Fibroblast of mammary gland (primary cell): ENCODE measurements around the gene CREG1.
"Not testable (repeated sequence)": the region's sequence is repeated elsewhere in the genome, so short reads cannot be mapped to it uniquely, and the experiment has no call there.

Source experiments
- DNase-seq: peaks from one replicate; pipeline ENCODE4 v3.0.0-alpha.2; 2010; ENCODE audit warnings: low read depth
- H3K4me3 ChIP-seq: 2 replicates; pipeline ENCODE4 v1.5.1; 2011; ENCODE audit warnings: low read depth, mild to moderate bottlenecking, low read length, moderate library complexity; ENCODE audit not compliant: control insufficient read depth
- TF ChIP-seq, protein P1 (sequence below): conservative IDR thresholded peaks from 2 replicates; pipeline ENCODE4 v1.5.1; 2011; ENCODE audit warnings: low read depth, low read length, inconsistent platforms; ENCODE audit not compliant: control insufficient read depth, insufficient read depth

Gene CREG1

DNA sequence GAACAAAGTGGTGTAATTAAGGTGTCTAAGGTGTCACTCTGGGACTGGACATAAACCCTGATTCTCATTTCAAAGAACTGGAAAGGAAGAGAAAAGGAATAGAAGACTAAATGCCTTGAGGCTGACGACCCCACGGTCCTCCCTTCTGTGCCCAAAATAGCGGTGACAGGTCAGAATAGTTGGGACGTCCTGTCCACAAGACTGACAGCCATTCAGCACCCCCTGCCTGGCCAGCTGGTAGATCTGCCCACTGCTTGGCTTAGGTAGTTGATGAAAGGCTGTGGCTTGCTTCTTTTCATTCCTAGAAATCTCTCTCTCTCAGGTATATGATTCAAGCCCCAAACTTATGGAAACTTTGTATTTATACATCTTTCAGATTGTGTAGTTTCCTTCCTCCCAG lies 26.4 kb upstream of the CREG1 start:
- no peak overlapping the region for H3K4me3 ChIP-seq
- TF ChIP-seq, protein P1, sequence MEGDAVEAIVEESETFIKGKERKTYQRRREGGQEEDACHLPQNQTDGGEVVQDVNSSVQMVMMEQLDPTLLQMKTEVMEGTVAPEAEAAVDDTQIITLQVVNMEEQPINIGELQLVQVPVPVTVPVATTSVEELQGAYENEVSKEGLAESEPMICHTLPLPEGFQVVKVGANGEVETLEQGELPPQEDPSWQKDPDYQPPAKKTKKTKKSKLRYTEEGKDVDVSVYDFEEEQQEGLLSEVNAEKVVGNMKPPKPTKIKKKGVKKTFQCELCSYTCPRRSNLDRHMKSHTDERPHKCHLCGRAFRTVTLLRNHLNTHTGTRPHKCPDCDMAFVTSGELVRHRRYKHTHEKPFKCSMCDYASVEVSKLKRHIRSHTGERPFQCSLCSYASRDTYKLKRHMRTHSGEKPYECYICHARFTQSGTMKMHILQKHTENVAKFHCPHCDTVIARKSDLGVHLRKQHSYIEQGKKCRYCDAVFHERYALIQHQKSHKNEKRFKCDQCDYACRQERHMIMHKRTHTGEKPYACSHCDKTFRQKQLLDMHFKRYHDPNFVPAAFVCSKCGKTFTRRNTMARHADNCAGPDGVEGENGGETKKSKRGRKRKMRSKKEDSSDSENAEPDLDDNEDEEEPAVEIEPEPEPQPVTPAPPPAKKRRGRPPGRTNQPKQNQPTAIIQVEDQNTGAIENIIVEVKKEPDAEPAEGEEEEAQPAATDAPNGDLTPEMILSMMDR: no peak
- no peak for DNase-seq

DNA sequence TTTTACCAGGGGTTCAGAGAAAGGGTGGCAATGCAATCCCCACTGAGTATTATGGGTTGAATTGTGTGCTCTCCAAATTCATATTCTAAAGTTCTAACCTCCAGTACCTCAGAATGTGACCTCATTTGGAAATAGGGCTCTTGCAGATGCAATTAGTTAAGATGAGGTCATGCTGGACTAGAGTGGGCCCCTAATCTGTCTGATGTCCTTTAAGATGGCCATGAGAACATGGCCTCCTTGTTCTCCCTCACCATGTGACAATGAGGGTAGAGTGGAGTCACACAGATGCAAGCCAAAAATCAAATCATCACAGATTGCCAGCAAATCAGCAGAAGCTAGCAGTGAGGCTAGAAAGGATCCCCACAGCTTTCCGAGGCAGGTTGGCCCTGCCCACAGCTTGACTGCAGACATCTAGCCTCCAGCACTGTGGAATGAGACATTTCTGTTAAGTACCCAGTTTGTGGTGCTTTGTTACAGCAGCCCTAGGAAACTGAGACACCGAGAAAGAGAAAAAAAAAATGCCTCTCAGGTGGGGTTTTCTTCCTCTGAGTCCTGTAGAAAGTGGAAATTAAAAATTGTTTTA lies 25.5 kb upstream of the CREG1 start:
- TF ChIP-seq, protein P1: no peak
- H3K4me3 ChIP-seq: no peak overlapping the region

DNA sequence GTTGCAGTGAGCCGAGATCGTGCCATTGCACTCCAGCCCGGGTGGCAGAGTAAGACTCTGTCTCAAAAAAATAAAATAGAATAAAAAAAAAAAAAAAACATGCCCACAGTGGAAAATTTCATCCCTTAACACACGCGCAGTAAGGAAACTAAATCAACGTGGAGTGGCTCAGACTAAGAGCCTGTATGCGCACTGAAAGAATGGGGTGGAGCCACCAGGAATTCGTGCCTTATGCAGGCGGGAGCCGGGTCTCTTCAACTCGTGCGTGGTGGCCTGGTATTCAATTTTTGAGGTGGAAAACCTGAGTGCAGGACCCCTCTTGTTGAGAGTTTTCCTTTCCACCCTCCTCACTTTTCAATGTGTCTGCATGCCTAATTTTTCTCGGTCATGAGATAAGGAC lies 22.1 kb upstream of the CREG1 start:
- no peak overlapping the region for H3K4me3 ChIP-seq
- DNase-seq: no peak
- TF ChIP-seq, protein P1: no peak

More for the DNA sequence above, 25.5 kb upstream of the CREG1 start:
- DNase-seq: no peak

DNA sequence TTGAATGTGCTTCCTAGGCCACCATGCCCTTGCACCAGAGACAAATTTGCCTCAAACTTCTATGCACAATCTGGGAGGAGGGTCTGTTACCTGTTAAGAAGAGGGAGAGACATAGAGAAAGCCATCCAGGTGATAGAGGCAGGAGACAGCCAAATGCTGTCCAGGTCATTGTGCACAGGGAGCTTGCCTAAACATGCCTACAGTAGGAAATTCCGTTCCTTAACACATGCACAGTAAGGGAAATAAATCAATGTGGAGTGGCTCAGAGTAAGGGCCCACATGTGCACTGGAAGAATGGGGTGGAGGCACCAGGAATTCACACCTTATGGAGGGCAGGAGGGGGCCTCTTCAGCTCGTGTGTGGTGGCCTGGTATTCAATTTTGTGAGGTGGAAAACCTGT lies 19.5 kb upstream of the CREG1 start:
- no peak for DNase-seq
- TF ChIP-seq, protein P1: no peak
- no peak overlapping the region for H3K4me3 ChIP-seq

DNA sequence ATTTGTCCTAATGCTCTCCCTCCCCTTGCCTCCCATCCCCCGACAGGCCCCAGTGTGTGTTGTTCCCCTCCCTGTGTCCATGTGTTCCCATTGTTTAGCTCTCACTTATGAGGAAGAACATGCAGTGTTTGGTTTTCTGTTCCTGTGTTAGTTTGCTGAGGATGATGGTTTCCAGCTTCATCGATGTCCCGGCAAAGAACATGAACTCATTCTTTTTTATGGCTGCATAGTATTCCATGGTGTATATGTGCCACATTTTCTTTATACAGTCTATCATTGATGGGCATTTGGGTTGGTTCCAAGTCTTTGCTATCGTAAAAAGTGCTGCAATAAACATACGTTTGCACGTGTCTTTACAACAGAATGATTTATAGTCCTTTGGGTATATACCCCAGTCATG lies 17.1 kb upstream of the CREG1 start:
- DNase-seq, H3K4me3 ChIP-seq: not testable (repeated sequence)

DNA sequence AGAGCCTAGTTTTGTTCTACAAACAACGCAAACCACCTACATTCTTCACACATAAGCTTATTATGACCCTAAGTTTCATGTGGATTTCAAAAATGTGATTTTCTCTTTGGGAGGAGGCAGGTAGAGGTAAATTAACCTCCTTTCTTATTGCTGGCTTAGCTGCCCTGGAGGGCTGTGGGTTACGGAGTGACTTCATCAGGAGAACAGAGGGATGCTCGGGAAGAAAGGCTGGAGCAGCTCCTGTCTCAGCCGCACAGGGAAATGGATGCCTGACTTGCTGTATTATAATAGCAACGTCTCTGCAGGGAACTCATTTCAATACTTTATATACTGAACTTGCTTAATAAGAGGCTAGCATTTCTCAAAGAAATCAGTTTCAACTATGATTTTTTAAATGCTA lies 14.1 kb upstream of the CREG1 start:
- TF ChIP-seq, protein P1: no peak
- DNase-seq: no peak
- no peak overlapping the region for H3K4me3 ChIP-seq

DNA sequence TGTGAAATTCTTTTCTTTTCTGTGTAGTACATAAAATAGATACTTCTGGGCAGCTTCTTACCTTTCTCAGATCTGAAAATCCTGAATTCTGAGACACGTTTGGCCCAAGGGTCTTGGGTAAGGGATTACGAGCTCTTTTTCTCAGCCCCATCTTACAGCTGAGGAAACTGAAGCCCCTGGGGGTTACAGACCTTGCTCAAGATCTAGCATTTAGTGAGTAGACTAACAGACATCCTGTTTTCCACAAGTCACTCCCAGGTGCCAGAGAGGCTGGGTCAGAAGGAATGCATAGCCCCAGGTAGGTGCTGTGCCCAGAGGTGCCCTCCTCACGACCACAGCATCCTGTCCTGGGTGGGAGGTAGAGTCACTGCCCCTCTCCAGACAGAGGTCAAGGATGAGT lies 13.2 kb upstream of the CREG1 start:
- DNase-seq: no peak
- TF ChIP-seq, protein P1: no peak
- no peak overlapping the region for H3K4me3 ChIP-seq
